GM12878 (cell line): ENCODE results near the gene SEPTIN11. TPM values are rescaled to one million over a fixed set of nuclear protein-coding genes. Genes with fewer than 3 reads are reported as not detected.
A peak's percentile ranks its signal among the peaks of the same experiment; 100 is the strongest.

Source experiments
- EED ChIP-seq: sonication (generic); IDR thresholded peaks from 2 replicates; pipeline ENCODE4 v1.6.1; 2016; ENCODE audit warnings: antibody characterized with exemption, low read depth
- PAX5 ChIP-seq: IDR thresholded peaks from 2 replicates; pipeline ENCODE4 v1.6.1; 2011; ENCODE audit warnings: low read depth, low read length, borderline replicate concordance
- polyA plus RNA-seq, 11 experiments: library from polyadenylated mRNA; depleted of rRNA in 4 of 11; unstranded in 6 of 11; stranded (reverse) in 5 of 11; fragments of >200 nt; fragmentation: Nextera tagmentation in 4 of 11; fragmentation: Illumina TruSeq in 1 of 11; extraction: Ambion mirVana in 4 of 11; extraction: Trizol in 1 of 11; gene quantifications; 1 replicate in 1 of 11; 2 replicates in 10 of 11; pipeline versions ENCODE4 v1.2.1 to v1.2.3, GENCODE V29; 2011 to 2016; ENCODE audit warnings: inconsistent platforms in 2 of 11, missing spikeins in 2 of 11, low read depth in 1 of 11
- total RNA-seq, 4 experiments: library from RNA; depleted of rRNA in 3 of 4; stranded (reverse); fragments of >200 nt in 3 of 4; fragmentation: Illumina TruSeq in 1 of 4; extraction: Trizol in 1 of 4; gene quantifications; 2 replicates each; pipeline versions ENCODE4 v1.2.1 to v1.2.3, GENCODE V29; 2013 to 2021
- TF ChIP-seq, protein P1 (sequence below), 3 experiments: IDR thresholded peaks in 2 of 3; conservative IDR thresholded peaks in 1 of 3; 2 replicates each; pipeline ENCODE4 v1.5.1; 2011; ENCODE audit warnings: low read depth in 3 of 3, low read length in 3 of 3, mild to moderate bottlenecking in 3 of 3, control low read depth in 2 of 3, moderate library complexity in 2 of 3, inconsistent platforms in 1 of 3, mixed read lengths in 1 of 3; ENCODE audit not compliant: control insufficient read depth in 2 of 3, insufficient read depth in 1 of 3; ENCODE audit errors: extremely low read depth in 1 of 3
- TF ChIP-seq, protein P2 (sequence below): fragments of 450-650 bp; IDR thresholded peaks from 2 replicates; pipeline ENCODE4 v1.6.1; 2017; ENCODE audit warnings: mild to moderate bottlenecking, moderate library complexity

Gene SEPTIN11
- total and polyA plus RNA-seq, 10 of the 15 experiments (the other 5 are each of a cell fraction or from before 2014, with no cell fraction given): 24.7 to 160 (median 91.3) TPM

DNA sequence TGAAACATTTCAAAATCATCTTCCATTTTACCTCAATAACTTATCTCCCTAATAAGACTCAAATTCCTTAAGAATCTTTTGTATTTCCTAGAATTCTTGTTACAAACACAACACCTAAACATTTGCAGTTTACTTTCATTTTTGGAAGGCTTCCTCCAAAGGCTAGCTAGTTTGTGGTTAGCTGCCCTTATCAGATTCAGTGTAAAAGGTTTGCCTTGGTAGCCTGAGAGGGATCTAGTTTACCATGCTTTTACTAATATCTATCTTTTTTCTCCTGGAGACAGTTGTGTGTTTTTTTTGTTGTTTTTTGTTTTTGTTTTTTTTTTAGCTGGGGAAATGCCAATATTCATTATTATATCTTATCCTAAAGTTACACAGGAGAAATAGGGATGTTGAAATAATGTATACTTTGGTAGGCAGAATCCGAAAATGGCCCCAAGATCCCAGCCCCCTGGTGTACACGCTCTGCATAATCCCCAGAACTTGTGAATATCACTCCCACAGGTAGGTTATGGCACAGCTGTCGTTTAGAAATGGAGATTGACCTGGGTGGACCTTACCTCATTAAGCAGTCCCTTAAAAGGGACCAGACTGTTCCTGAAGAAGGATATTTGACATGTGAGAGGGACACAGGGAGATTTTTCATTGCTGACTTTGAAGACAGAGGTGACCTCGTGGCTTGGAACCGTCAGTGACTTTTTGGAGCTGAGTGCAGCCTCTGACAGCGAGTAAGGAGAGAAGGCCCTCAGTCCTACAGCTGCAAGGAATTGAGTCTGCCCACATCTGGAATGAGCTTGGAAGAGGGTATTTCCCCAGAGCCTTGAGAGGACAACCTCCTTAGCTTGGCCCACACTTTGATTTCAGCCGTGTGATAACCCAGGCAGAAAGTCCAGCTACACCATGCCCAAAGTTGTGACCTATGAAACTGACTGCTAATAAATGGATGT, 33.4 kb downstream of the SEPTIN11 start (continued):
- TF ChIP-seq, protein P1, sequence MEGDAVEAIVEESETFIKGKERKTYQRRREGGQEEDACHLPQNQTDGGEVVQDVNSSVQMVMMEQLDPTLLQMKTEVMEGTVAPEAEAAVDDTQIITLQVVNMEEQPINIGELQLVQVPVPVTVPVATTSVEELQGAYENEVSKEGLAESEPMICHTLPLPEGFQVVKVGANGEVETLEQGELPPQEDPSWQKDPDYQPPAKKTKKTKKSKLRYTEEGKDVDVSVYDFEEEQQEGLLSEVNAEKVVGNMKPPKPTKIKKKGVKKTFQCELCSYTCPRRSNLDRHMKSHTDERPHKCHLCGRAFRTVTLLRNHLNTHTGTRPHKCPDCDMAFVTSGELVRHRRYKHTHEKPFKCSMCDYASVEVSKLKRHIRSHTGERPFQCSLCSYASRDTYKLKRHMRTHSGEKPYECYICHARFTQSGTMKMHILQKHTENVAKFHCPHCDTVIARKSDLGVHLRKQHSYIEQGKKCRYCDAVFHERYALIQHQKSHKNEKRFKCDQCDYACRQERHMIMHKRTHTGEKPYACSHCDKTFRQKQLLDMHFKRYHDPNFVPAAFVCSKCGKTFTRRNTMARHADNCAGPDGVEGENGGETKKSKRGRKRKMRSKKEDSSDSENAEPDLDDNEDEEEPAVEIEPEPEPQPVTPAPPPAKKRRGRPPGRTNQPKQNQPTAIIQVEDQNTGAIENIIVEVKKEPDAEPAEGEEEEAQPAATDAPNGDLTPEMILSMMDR (IDR thresholded peaks at IDR 0.05 in 2 of 3, conservative IDR thresholded peaks at IDR 0.05 in 1 of 3; ENCODE audit: control insufficient read depth in 2 of 3, extremely low read depth in 1 of 3, insufficient read depth in 1 of 3, low read depth in 3 of 3, low read length in 3 of 3): 0 out of 6 replicates have a peak, but pooled peaks of 1 of the 3 experiments have one; percentile 12
- TF ChIP-seq EED (no peak), PAX5 (no peak)
- TF ChIP-seq, protein P2, sequence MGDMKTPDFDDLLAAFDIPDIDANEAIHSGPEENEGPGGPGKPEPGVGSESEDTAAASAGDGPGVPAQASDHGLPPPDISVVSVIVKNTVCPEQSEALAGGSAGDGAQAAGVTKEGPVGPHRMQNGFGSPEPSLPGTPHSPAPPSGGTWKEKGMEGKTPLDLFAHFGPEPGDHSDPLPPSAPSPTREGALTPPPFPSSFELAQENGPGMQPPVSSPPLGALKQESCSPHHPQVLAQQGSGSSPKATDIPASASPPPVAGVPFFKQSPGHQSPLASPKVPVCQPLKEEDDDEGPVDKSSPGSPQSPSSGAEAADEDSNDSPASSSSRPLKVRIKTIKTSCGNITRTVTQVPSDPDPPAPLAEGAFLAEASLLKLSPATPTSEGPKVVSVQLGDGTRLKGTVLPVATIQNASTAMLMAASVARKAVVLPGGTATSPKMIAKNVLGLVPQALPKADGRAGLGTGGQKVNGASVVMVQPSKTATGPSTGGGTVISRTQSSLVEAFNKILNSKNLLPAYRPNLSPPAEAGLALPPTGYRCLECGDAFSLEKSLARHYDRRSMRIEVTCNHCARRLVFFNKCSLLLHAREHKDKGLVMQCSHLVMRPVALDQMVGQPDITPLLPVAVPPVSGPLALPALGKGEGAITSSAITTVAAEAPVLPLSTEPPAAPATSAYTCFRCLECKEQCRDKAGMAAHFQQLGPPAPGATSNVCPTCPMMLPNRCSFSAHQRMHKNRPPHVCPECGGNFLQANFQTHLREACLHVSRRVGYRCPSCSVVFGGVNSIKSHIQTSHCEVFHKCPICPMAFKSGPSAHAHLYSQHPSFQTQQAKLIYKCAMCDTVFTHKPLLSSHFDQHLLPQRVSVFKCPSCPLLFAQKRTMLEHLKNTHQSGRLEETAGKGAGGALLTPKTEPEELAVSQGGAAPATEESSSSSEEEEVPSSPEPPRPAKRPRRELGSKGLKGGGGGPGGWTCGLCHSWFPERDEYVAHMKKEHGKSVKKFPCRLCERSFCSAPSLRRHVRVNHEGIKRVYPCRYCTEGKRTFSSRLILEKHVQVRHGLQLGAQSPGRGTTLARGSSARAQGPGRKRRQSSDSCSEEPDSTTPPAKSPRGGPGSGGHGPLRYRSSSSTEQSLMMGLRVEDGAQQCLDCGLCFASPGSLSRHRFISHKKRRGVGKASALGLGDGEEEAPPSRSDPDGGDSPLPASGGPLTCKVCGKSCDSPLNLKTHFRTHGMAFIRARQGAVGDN: no peak
- TF ChIP-seq, all 136 proteins: peak for 3
